GM18867 (cell line): ENCODE measurements around the gene NTN5.
"Not testable (repeated sequence)": the region's sequence is repeated elsewhere in the genome, so short reads cannot be mapped to it uniquely, and the experiment has no call there.

Experiments used
- ATAC-seq: cut with Tn5 transposase; IDR thresholded peaks from one replicate; pipeline ENCODE4 v1.9.1; 2021; ENCODE audit warnings: mild to moderate bottlenecking, moderate library complexity; ENCODE audit not compliant: unreplicated experiment

Gene NTN5, protein sequence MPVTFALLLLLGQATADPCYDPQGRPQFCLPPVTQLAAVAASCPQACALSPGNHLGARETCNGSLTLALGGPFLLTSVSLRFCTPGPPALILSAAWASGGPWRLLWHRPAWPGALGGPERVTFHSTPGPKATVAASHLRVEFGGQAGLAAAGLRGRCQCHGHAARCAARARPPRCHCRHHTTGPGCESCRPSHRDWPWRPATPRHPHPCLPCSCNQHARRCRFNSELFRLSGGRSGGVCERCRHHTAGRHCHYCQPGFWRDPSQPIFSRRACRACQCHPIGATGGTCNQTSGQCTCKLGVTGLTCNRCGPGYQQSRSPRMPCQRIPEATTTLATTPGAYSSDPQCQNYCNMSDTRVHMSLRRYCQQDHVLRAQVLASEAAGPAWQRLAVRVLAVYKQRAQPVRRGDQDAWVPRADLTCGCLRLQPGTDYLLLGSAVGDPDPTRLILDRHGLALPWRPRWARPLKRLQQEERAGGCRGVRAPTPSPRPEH

GRCh38 chr19:48672994-48673393, at the start of gene NTN5:
TSS of gene NTN5 (minus strand) at chr19:48673017. CDS start at chr19:48670986, 2,031 bp downstream.
- ATAC-seq: no peak

- ATAC-seq: no peak
Observed at GRCh38 chr19:48722196-48722708, 49.4 kb upstream of the NTN5 start.

- ATAC-seq: peak; percentile 80
Observed at GRCh38 chr19:48720613-48721296, 47.9 kb upstream of the NTN5 start.

DNA sequence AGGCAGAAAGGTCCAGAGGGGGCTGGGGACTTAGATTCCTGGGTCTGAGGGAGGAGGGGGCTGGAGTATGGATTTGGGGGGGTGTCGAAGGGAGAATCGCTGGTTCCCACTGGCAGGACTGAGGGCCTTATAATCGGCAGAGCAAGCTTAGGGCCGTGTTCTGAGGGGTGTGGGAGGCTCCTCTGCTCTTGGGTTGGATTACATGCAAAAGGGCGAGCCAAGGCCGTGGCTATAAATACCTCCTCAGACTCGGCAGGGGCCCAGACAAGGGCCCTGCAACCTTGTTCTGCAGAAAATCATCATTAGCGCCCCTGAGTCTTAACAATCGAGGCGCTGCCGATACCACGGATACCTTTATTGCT, 47.4 kb upstream of the NTN5 start:
- no peak for ATAC-seq

DNA sequence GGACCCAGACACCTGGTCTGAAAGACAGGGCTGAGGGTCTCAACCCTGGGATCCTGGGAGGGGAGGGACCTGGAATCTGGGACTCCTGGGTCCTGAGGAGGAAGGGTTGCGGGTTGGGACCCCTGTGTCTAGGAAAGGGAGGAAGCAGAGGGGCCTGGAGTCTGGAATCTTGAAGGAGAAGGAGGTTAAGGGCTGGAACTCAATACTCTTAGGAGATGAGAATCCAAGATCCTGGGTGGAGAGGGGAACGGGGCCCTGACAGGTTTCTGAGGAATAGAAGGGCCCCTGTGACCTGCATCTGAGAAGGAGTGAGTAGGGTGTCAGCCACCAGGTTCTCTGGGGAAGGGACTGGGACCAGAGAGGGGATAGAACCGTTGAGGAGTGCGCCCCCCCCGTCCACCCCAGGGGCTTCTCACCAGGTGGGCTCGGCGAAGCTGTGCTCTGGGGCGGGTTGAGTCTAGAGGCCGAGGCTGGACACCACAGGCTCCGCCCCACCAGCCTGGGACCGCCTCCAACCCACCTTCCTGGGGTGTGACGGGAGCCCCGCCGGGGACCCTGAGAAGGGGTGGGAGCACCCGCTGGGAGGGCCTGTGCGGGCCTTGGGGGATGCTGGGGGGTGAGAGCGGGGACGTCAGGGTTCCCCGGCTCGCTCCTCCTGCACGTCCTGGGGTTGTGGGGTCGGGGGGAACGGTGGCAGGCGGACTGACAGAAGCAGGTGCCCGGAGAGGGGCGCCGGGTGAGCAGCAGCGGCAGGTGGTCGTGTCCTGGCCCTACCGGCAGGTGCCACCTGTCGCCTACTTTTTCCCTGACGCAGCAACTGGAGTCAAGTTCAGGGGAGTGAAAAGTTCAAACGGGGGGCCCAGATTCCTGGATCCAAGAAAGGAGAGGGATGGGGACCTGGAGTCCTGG, 46.7 kb upstream of the NTN5 start, which contains the start of gene MAMSTR:
Gene MAMSTR, minus strand, starts transcription at position 463 of the 909 bp plus-strand sequence. CDS start 694 bp downstream, outside the sequence.
- no peak for ATAC-seq

DNA sequence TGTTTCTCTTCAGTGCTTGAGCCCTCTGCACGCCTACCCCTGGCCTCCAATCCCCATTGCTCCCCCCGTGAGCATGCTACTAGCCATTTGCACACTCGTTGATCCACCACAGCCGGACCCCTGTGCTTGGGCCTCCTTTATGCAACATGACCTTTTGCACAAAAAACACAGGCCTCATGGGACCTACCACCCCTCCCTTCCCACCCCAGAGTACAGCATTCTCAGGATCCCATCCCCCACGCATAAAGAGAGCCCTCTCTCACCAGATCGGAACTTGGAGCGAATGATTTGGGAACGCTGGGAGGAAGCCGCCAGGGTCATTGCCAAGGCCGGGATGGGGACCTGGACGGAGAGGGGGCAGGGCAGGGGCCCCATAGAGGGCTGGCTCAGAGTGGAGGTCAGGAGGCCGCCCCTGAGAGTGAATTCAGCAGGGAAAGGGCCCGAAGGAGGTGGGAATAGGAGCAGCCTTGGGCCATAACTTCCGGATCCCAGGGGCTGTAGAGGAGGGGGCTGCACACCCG, 46.0 kb upstream of the NTN5 start:
- no peak for ATAC-seq

DNA sequence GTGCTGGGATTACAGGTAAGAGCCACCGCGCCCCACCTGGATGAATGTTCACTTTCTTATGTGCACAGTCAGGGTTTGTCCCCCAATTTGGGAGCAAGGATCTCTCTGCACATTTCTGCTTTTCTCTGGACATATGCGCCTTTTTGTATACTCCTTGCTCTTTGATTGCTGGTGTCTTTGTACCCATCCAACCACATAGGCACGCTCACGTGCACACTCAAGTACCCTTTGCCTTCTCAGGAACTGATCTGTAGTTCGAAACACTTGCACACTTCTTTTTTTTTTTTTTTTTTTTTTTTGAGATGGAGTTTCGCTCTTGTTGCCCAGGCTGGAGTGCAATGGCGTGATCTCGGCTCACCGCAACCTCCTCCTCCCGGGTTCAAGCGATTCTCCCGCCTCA, 45.3 kb upstream of the NTN5 start:
- ATAC-seq: not testable (repeated sequence)

DNA sequence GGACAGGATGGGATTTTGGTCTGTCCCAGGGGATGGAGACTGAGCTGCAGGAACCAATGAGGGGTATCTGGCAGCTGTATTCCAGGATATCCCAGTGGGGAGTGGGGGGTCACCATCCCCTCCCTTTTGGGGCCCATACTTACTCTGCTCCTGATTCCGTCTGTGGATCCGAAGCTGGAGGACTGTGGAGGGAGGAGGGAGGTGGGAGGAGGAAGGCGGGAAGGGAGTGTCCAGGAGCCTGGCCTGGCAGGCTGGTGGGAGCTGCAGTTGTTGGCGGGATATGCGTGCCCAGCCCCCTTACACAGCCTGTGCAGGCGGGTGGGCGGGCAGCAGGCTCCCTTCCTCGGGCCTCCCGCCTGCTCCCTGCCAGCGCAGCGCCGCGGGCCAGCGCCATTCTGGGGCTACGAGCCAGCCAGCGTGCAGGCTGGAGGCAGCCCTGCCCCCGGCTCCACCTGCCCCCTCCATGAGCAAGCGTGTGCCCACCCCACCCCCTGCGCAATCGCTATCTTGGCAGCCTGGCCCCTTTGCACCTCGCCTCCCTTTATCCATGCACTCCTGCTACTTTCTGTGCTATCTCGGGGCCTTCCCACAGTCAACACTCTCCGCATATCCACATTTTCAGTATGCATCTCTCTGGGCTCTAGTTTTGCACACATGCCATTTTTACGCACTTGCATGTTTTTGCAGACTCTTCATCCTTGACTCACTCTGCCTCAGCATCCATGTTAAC, 43.9 kb upstream of the NTN5 start:
- no peak for ATAC-seq

GRCh38 chr19:48715681-48716171, 42.9 kb upstream of the NTN5 start:
- no peak for ATAC-seq

DNA sequence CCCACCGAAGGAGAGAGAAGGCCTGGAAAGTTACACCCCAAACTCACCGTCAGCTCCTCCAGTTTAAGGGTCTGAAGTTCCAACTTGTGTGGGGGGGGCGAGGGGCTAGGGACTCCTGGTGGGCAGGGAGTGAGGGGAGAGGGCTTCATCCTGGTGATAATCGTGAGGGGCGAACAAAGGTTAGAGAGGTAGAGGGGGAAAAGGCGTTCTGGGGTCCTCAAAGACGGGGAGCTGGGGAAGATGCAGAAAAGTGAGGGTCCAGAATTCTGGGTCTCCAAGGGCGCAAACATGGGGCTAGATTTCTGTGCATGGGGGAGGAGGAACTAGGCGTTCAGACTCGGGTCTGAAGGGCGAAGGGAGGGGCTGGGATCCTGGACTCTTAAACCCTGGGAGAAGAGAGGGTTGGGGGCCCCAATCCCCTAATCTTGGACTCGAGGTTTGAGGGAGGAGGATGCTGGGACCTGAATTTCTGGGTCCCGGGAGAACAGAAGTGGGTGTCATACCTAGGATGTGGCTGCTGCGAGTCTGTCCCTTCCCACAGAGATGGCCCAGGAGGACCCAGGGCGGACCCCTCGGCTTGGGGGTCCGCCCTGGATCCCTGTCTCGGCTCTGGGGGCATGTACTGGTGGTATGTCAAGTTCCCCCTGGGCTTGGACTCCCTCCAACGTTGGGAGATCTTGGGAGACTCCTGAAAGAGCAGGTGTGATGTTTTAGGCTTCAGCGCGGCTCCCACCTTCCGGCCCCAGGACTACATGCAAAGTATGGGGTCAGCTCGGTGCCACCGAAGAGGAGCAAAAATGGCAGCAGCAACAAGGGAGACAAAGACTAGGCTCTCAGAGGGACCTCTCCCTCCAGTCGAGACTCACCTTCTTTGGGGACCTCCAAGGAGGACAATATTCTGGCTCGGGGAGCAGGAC, 42.2 kb upstream of the NTN5 start:
- ATAC-seq: no peak

DNA sequence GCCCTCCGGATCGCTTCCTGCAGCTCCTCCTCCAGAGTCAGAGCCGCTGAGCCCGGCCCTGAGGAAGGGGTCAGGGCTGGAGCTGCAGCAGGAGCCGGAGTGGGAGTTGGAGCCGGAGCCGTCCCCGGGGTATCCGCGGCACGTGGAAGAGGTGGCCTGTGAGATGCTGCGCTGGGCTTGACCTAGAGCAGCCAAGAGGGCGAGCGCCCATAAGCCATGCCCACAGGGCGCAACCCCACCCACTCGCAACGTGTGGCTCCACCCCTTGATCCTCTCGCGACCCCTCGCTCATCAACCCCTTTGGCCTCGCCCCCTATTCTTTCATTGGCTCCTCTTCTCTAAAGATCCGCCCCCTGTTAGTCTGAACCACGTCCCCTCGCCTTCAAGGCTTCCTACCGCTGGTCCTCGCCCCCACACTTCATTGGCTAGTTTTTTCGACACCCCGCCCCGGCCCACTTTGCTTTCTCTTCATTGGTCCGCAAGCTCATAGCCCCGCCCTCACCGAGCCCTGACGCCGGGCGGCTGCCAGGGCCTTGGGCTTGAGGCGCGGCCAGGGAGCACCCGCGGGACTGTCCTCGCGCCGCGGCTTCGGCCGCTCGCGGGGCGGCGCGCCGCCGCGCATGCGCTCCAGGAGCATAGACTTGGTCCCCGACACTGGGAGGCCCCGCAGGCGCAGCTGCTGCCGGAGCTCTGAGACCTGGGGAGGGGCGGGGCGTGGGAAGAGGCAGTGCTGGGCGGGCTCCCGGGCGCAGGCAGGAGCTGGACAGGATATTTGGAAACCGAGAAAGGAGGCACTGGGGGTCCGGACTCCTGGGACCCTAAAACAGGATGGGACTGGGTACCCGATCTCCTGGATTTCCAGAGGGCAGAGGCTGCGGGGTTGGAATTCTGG, 41.3 kb upstream of the NTN5 start:
- peak; percentile 82 for ATAC-seq

DNA sequence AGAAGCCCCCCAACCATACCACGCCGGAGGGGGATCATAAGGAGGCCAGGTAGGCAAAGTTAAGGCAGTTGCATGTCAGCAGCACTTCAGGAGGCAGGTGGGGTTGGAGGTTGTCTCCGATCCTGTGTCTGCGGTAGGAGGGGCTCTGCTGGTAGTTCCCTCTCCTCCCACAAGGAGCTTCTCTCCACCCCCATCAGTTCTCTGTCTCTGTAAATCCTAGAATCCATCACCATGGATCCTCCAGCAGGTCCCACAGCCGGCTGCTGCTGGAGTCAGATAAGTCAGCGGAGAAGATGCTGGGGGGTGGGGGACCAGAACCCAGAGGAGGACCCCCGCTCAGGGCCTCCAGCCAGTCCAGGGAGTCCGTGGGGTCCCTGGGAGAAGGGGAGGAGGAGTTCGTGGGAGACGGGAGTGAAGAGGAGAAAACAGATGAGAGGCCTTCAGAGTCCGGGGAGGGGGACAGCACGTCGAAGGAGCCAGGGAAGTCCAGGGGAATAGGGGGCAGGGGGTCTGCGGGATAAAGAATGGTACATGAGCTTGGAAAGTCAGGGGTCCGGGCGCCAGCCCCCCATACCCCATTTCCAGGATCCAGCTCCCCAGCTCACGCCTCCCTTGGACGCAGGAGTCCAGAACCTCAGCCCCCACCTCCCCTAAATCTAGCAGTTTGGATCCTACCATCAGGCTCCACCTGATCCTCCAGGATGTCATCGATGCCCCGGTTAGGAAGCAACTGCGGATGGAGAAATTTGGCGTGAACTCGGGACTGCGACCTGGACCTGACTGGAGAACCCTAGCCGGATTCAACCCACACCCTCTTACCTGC, 40.4 kb upstream of the NTN5 start:
- no peak for ATAC-seq

DNA sequence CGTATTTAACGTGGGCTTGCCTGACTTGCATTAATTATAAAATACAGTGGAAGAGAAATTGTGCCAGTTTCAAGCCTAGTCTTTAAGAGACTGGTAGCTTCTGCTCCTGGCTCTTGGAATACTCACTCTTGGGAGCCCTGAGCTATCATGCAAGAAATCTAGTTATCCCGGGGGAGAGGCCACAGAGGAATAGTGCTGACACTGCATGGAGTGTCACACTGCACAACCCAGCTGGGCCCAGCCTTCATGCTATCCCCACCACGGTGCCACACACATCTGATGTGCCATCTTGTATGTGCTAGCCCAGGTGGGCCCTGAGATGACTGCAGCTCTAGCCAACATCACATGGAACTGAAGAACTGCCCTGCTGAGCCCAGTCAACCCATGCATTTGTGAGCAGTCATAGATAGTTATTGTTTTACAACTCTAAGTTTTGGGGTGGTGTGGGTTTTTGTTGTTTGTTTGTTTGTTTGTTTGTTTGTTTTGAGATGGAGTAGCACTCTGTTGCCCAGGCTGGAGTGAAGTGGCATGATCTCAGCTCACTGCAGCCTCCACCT, 38.4 kb upstream of the NTN5 start:
- ATAC-seq: no peak

- ATAC-seq: no peak
Observed at GRCh38 chr19:48708471-48708870, 35.7 kb upstream of the NTN5 start.

DNA sequence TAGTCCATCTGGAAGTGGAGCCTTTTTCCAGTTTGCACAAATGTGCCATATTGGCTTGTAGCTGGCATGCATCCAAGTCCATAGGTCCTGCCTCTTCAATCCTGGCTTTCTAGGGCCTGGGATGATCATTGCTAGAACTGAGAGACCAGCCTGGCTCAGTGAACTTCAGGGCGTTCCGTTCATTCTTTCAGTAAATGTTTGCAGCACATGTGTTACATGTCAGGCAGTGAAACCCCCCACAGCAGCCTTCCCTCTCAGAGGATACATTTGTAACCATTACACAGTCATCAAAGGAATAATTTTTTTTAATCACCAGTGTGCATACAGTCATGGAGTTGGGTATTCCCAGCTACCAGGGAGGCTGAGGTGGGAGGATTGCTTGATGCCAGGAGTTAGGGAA, 32.6 kb upstream of the NTN5 start:
- ATAC-seq: no peak

GRCh38 chr19:48703316-48703715, 30.5 kb upstream of the NTN5 start:
- no peak for ATAC-seq

DNA sequence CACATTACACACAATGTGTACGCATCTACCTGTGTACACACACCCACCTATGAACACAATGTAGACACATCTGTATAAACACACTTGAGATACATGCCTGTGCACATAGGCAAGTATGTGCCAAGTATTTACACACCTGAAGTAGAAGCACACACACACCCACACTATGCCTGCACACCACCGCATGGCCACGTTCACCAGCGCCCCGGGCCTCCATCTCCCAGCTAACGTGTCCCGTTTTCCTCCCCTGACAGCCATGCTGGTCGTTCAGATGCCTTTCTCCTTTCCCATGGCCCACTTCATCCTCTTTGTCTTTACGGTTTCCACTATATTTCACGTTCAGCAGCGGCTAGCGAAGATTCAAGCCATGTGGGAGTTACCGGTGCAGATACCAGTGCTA, 29.9 kb upstream of the NTN5 start:
- no peak for ATAC-seq
